A673 (cell line): Measurements from ENCODE around the gene ITGB4. TPM values are rescaled to one million over a fixed set of nuclear protein-coding genes. Genes with fewer than 3 reads are reported as not detected.

Experiments
- BruUV-seq: library from RNA; stranded (reverse); fragments of 400-500 nt; replicated peaks from 2 replicates; lab custom pipeline; 2021; lab: Mats Ljungman, UMichigan
- CTCF ChIA-PET: fragments of 300-600 bp; sonication (Branson Sonifier 250); formaldehyde crosslinking; loops from one replicate; lab custom pipeline; 2022; ENCODE audit warnings: antibody characterized with exemption; lab: Charles Lee
- POLR2A ChIA-PET: fragments of 300-600 bp; sonication (Branson Sonifier 250); formaldehyde crosslinking; loops from one replicate; lab custom pipeline; 2022; ENCODE audit warnings: antibody characterized with exemption; ENCODE audit not compliant: low non-redundant PET; lab: Charles Lee
- DNase-seq: peaks from one replicate; pipeline ENCODE4 v3.0.0-alpha.2; 2015; ENCODE audit warnings: low spot score
- H3K27ac ChIP-seq: fragments of 200-600 bp; sonication (generic); 2 replicates; pipeline ENCODE4 v1.5.1; 2016; ENCODE audit warnings: mixed run types, low read depth, mild to moderate bottlenecking, mixed read lengths, antibody characterized with exemption, low read length; ENCODE audit not compliant: poor library complexity, severe bottlenecking
- H3K27me3 ChIP-seq: fragments of 200-600 bp; sonication (generic); replicated peaks from 2 replicates; pipeline ENCODE4 v1.6.1; 2017; ENCODE audit warnings: mixed run types, low read depth, mild to moderate bottlenecking, mixed read lengths, antibody characterized with exemption, low read length; ENCODE audit not compliant: insufficient read depth, poor library complexity
- H3K36me3 ChIP-seq: fragments of 200-600 bp; sonication (generic); 2 replicates; pipeline ENCODE4 v1.6.1; 2016; ENCODE audit warnings: mixed run types, mild to moderate bottlenecking, mixed read lengths, antibody characterized with exemption, low read length; ENCODE audit not compliant: insufficient read depth, poor library complexity, severe bottlenecking
- H3K4me1 ChIP-seq: fragments of 200-600 bp; sonication (generic); 2 replicates; pipeline ENCODE4 v1.6.1; 2017; ENCODE audit warnings: mixed run types, mild to moderate bottlenecking, mixed read lengths, antibody characterized with exemption, low read length; ENCODE audit not compliant: insufficient read depth, poor library complexity, severe bottlenecking
- H3K4me3 ChIP-seq: fragments of 200-600 bp; sonication (generic); 2 replicates; pipeline ENCODE4 v1.5.1; 2016; ENCODE audit warnings: low read depth, mixed run types, mild to moderate bottlenecking, mixed read lengths, low read length; ENCODE audit not compliant: poor library complexity, severe bottlenecking
- H3K9me3 ChIP-seq: fragments of 200-600 bp; sonication (generic); 2 replicates; pipeline ENCODE4 v1.6.1; 2016; ENCODE audit warnings: mixed run types, low read depth, mild to moderate bottlenecking, mixed read lengths, antibody characterized with exemption, low read length; ENCODE audit not compliant: poor library complexity, severe bottlenecking
- EZH2 ChIP-seq: fragments of 200-600 bp; sonication (generic); IDR thresholded peaks from 2 replicates; pipeline ENCODE4 v1.6.1; 2017; ENCODE audit warnings: borderline replicate concordance, low read depth, mild to moderate bottlenecking, mixed read lengths, antibody characterized with exemption, low read length; ENCODE audit not compliant: poor library complexity, severe bottlenecking
- intact Hi-C: fragments of 100-400 bp; cut with micrococcal nuclease; formaldehyde crosslinking; loops from one replicate; pipeline ENCODE4 v1.10.0; 2022; ENCODE audit not compliant: unreplicated experiment
- total RNA-seq: library from RNA; stranded (reverse); gene quantifications from 2 replicates; pipeline ENCODE4 v1.2.3, GENCODE V29; 2021
- TF ChIP-seq, protein P1 (sequence below): fragments of 300-800, 200-600 bp; sonication (generic); conservative IDR thresholded peaks from 2 replicates; pipeline ENCODE4 v1.5.1; 2017; ENCODE audit warnings: low read depth, mild to moderate bottlenecking, antibody characterized with exemption, low read length, moderate library complexity, mixed read lengths

The ITGB4 gene
- total RNA-seq, 1 experiment from 2014 or later = 0.95 TPM

GRCh38 chr17:75707079-75707571 lies 14.1 kb upstream of the ITGB4 start:
- H3K27ac ChIP-seq = no peak overlapping the region

GRCh38 chr17:75712446-75712845 lies 8.8 kb upstream of the ITGB4 start:
- H3K9me3 ChIP-seq = no peaks in the 10 kb centered on the region
- H3K4me3 ChIP-seq = no peak overlapping the region
- intact Hi-C loops = no loop called here
- POLR2A ChIA-PET = no interaction called here
- CTCF ChIA-PET = no interaction called here
- no peaks in the 10 kb centered on the region for H3K27me3 ChIP-seq
- TF ChIP-seq EZH2 = no peak
- TF ChIP-seq, protein P1, sequence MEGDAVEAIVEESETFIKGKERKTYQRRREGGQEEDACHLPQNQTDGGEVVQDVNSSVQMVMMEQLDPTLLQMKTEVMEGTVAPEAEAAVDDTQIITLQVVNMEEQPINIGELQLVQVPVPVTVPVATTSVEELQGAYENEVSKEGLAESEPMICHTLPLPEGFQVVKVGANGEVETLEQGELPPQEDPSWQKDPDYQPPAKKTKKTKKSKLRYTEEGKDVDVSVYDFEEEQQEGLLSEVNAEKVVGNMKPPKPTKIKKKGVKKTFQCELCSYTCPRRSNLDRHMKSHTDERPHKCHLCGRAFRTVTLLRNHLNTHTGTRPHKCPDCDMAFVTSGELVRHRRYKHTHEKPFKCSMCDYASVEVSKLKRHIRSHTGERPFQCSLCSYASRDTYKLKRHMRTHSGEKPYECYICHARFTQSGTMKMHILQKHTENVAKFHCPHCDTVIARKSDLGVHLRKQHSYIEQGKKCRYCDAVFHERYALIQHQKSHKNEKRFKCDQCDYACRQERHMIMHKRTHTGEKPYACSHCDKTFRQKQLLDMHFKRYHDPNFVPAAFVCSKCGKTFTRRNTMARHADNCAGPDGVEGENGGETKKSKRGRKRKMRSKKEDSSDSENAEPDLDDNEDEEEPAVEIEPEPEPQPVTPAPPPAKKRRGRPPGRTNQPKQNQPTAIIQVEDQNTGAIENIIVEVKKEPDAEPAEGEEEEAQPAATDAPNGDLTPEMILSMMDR = no peak
- no TSS peak for BruUV-seq
- H3K4me1 ChIP-seq = no peaks in the 10 kb centered on the region
- H3K36me3 ChIP-seq = peaks cover 2% of the 10 kb centered on the region
- DNase-seq = no peak
- H3K27ac ChIP-seq = no peak overlapping the region

More at GRCh38 chr17:75707079-75707571, 14.1 kb upstream of the ITGB4 start:
- TF ChIP-seq, protein P1 = no peak
- TF ChIP-seq EZH2 = no peak
- CTCF ChIA-PET = interaction anchor here (0.5 kb wide), 1 partner anchor 182 kb away, joined by 3 read pairs; the partner anchor contains the start of gene LLGL2
- DNase-seq = no peak
- Histone ChIP-seq H3K9me3 (no peaks in the 10 kb centered on the region), H3K36me3 (peaks cover 37% of the 10 kb centered on the region), H3K27me3 (no peaks in the 10 kb centered on the region), H3K4me3 (no peak overlapping the region), H3K4me1 (no peaks in the 10 kb centered on the region)
- POLR2A ChIA-PET = no interaction called here
- BruUV-seq = no TSS peak
- intact Hi-C loops = no loop called here

DNA sequence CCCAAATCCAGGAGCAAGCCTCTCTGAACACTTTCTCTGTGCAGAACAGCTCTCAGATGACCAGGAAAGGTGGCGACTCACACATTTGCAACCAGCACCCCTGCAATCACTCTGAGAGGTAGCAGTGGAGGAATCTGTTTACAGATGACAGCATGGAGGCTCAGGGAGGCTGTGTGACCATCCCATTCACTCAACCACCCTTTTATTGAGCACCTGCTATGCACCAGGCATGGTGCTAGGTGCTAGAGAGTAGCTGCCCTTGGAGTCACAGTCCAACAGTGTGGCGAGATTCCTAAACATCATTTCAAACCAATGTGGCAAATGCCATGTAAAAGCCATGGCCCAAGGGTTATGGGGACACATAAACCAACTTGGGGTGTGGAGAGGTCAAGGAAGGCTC lies 1.5 kb upstream of the ITGB4 start:
- Histone ChIP-seq H3K27ac (no peak overlapping the region), H3K4me3 (no peak overlapping the region), H3K4me1 (peaks cover 4% of the 10 kb centered on the region), H3K27me3 (peaks cover 17% of the 10 kb centered on the region), H3K36me3 (no peaks in the 10 kb centered on the region), H3K9me3 (no peaks in the 10 kb centered on the region)
- no peak for TF ChIP-seq EZH2
- TF ChIP-seq, protein P1 = no peak
- no peak for DNase-seq
- intact Hi-C loops = no loop called here
- BruUV-seq = no TSS peak
- POLR2A ChIA-PET = no interaction called here
- CTCF ChIA-PET = no interaction called here
